Endothelial cell of umbilical vein (primary cell): ENCODE data around the gene ARFGEF3. TPM values are rescaled to one million over a fixed set of nuclear protein-coding genes. Genes with fewer than 3 reads are reported as not detected.

Experiments used
- BruUV-seq: library from RNA; stranded (reverse); fragments of 400-500 nt; replicated peaks from 2 replicates; lab custom pipeline; 2021; lab: Mats Ljungman, UMichigan
- CTCF ChIA-PET: fragments of 300-600, 350-600 bp; sonication (Branson Sonifier 250); formaldehyde crosslinking; loops from one replicate; lab custom pipeline; 2021; ENCODE audit warnings: antibody characterized with exemption, inconsistent platforms; lab: Charles Lee
- POLR2A ChIA-PET: fragments of 300-600, 350-600 bp; sonication (Branson Sonifier 250); formaldehyde crosslinking; loops from one replicate; lab custom pipeline; 2021; ENCODE audit warnings: antibody characterized with exemption, inconsistent platforms; lab: Charles Lee
- DNase-seq: peaks from one replicate; pipeline ENCODE4 v3.0.0-alpha.2; 2011; ENCODE audit warnings: low read depth, low spot score
- FAIRE-seq: peaks from 2 replicates; lab custom pipeline; 2011; peaks lifted over from hg19 to GRCh38; lab: Jason Lieb, UNC
- H2AFZ ChIP-seq: 2 replicates; pipeline ENCODE4 v1.6.0; 2012; ENCODE audit warnings: low read depth, low read length, control low read depth, inconsistent platforms
- H3K27ac ChIP-seq: 2 replicates; pipeline ENCODE4 v1.5.1; 2011; ENCODE audit warnings: low read depth, mild to moderate bottlenecking, control low read depth, low read length, moderate library complexity; ENCODE audit not compliant: insufficient read depth
- H3K27me3 ChIP-seq, 2 experiments: 2 replicates each; pipeline versions ENCODE4 v1.6.0 to v1.6.1; 2011; ENCODE audit warnings: low read length in 2 of 2, mixed read lengths in 1 of 2; ENCODE audit not compliant: control insufficient read depth in 2 of 2, insufficient read depth in 2 of 2
- H3K36me3 ChIP-seq, 2 experiments: 2 replicates in 1 of 2; 3 replicates in 1 of 2; pipeline ENCODE4 v1.5.1; 2011; ENCODE audit warnings: low read length in 2 of 2, mild to moderate bottlenecking in 1 of 2, moderate library complexity in 1 of 2; ENCODE audit not compliant: control insufficient read depth in 2 of 2, insufficient read depth in 2 of 2; ENCODE audit errors: extremely low read depth in 1 of 2
- H3K4me1 ChIP-seq: 3 replicates; pipeline ENCODE4 v1.5.1; 2011; ENCODE audit warnings: mild to moderate bottlenecking, low read length; ENCODE audit not compliant: control insufficient read depth, insufficient read depth; ENCODE audit errors: extremely low read depth
- H3K4me2 ChIP-seq: 2 replicates; pipeline ENCODE4 v1.6.1; 2011; ENCODE audit warnings: low read length, control low read depth, mixed read lengths; ENCODE audit not compliant: insufficient read depth
- H3K4me3 ChIP-seq, 3 experiments: fragments of 200-600 bp in 1 of 3; sonication (generic), shearing (Covaris generic) in 1 of 3; replicated peaks in 1 of 3; 2 replicates each; pipeline ENCODE4 v1.5.1; 2011 to 2016; ENCODE audit warnings: control low read depth in 3 of 3, low read length in 3 of 3, mild to moderate bottlenecking in 2 of 3, inconsistent platforms in 1 of 3, low read depth in 1 of 3, moderate library complexity in 1 of 3; ENCODE audit not compliant: insufficient read depth in 1 of 3
- H3K79me2 ChIP-seq: 2 replicates; pipeline ENCODE4 v1.6.0; 2012; ENCODE audit warnings: low read length, inconsistent platforms; ENCODE audit not compliant: control insufficient read depth, insufficient read depth
- H3K9ac ChIP-seq: replicated peaks from 2 replicates; pipeline ENCODE3; 2011; ENCODE audit warnings: low read length, control low read depth; ENCODE audit not compliant: insufficient read depth; ENCODE audit errors: extremely low read depth
- H3K9me1 ChIP-seq: replicated peaks from 3 replicates; pipeline ENCODE4 v1.6.0; 2011; ENCODE audit warnings: mild to moderate bottlenecking, low read length; ENCODE audit not compliant: control insufficient read depth, insufficient read depth; ENCODE audit errors: extremely low read depth
- H3K9me3 ChIP-seq: replicated peaks from 2 replicates; pipeline ENCODE4 v1.5.1; 2012; ENCODE audit warnings: low read length, inconsistent platforms; ENCODE audit not compliant: control insufficient read depth, insufficient read depth
- H4K20me1 ChIP-seq: replicated peaks from 2 replicates; pipeline ENCODE3; 2011; ENCODE audit warnings: mild to moderate bottlenecking, low read length; ENCODE audit not compliant: control insufficient read depth, insufficient read depth; ENCODE audit errors: extremely low read depth
- CTCF ChIP-seq, 2 donors: IDR thresholded peaks; 1 replicate in 1 of 2; 2 replicates in 1 of 2; pipeline ENCODE4 v1.5.1; 2011; ENCODE audit warnings: low read length in 2 of 2, mild to moderate bottlenecking in 2 of 2, moderate library complexity in 2 of 2, control low read depth in 1 of 2, inconsistent platforms in 1 of 2, low read depth in 1 of 2; ENCODE audit not compliant: insufficient read depth in 1 of 2; ENCODE audit errors: extremely low read depth in 1 of 2
- EZH2 ChIP-seq: IDR thresholded peaks from 2 replicates; pipeline ENCODE4 v1.6.1; 2012; ENCODE audit warnings: borderline replicate concordance, low read depth, mild to moderate bottlenecking, moderate library complexity, low read length, inconsistent platforms; ENCODE audit not compliant: severe bottlenecking
- FOS ChIP-seq: IDR thresholded peaks from 2 replicates; pipeline ENCODE4 v1.6.1; 2011; ENCODE audit warnings: mild to moderate bottlenecking, low read length, moderate library complexity, borderline replicate concordance; ENCODE audit not compliant: insufficient read depth
- GATA2 ChIP-seq: IDR thresholded peaks from 2 replicates; pipeline ENCODE4 v1.7.0; 2011; ENCODE audit warnings: low read depth, mild to moderate bottlenecking, moderate library complexity, mixed read lengths, low read length; ENCODE audit not compliant: insufficient read length, insufficient read depth
- MAX ChIP-seq: IDR thresholded peaks from 2 replicates; pipeline ENCODE4 v1.6.1; 2011; ENCODE audit not compliant: insufficient read depth, insufficient read length
- POLR2A ChIP-seq: IDR thresholded peaks from 2 replicates; pipeline ENCODE4 v1.6.1; 2012; ENCODE audit warnings: low read depth, mild to moderate bottlenecking, control low read depth, low read length
- POLR2AphosphoS5 ChIP-seq: IDR thresholded peaks from 2 replicates; pipeline ENCODE4 v1.6.1; 2012; ENCODE audit warnings: low read depth, mild to moderate bottlenecking, control low read depth, low read length, moderate library complexity; ENCODE audit not compliant: insufficient read depth
- dilution Hi-C: fragments of 300-500 bp; cut with MboI; formaldehyde crosslinking; loops from one replicate; pipeline ENCODE4 v1.15.0; 2019; ENCODE audit warnings: low sequenced_read_pairs; ENCODE audit not compliant: extremely low pct_ligation_motif_present
- intact Hi-C: fragments of 100-400 bp; cut with micrococcal nuclease; formaldehyde crosslinking; loops from one replicate; pipeline ENCODE4 v1.10.0; 2022
- polyA plus RNA-seq, 4 experiments: library from polyadenylated mRNA; depleted of rRNA in 3 of 4; stranded (reverse) in 3 of 4; unstranded in 1 of 4; fragments of >200 nt; gene quantifications; 2 replicates each; pipeline versions ENCODE4 v1.2.1 to v1.2.3, GENCODE V29; 2011 to 2012; ENCODE audit warnings: missing spikeins in 1 of 4
- total RNA-seq: library from RNA; stranded (reverse); gene quantifications from 2 replicates; pipeline ENCODE4 v1.2.3, GENCODE V29; 2021

ARFGEF3 gene
- total and polyA plus RNA-seq, 2 donors (not counting 3 experiments of a cell fraction or from before 2014, with no cell fraction given) = 1.3 to 7.3 TPM

- dilution Hi-C loops (no loop called here), intact Hi-C loops (no loop called here)
- H4K20me1 ChIP-seq = no peaks in the 10 kb centered on the region
- ChIA-PET CTCF (no interaction called here), POLR2A (no interaction called here)
- H3K27ac ChIP-seq = no peak overlapping the region
- no peaks in the 10 kb centered on the region for H3K9me1 ChIP-seq
- DNase-seq (no peak), FAIRE-seq (no peak)
- no peaks in the 10 kb centered on the region for H3K36me3 ChIP-seq
- no peaks in the 10 kb centered on the region for H3K27me3 ChIP-seq
- TF ChIP-seq EZH2 (no peak), FOS (no peak), CTCF (IDR thresholded peaks at IDR 0.05; ENCODE audit: extremely low read depth in 1 of 2, insufficient read depth in 1 of 2, low read depth in 1 of 2, low read length in 2 of 2) (no peak), POLR2AphosphoS5 (no peak), POLR2A (no peak), MAX (no peak), GATA2 (no peak)
- H3K4me3 ChIP-seq = no peak overlapping the region
- H3K9me3 ChIP-seq = no peaks in the 10 kb centered on the region
- no TSS peak for BruUV-seq
- H3K9ac ChIP-seq = no peak overlapping the region
- H3K4me1 ChIP-seq = no peaks in the 10 kb centered on the region
- H3K79me2 ChIP-seq = no peaks in the 10 kb centered on the region
- no peak overlapping the region for H2AFZ ChIP-seq
- no peak overlapping the region for H3K4me2 ChIP-seq
Observed at GRCh38 chr6:138203315-138203714, 41.6 kb downstream of the ARFGEF3 start.
